ENCODE measurements around the gene BCOR. TPM values are rescaled to one million over a fixed set of nuclear protein-coding genes. Genes with fewer than 3 reads are reported as not detected.
A peak's percentile ranks its signal among the peaks of the same experiment; 100 is the strongest.

The BCOR gene
- total and polyA plus RNA-seq, 2 of the 13 experiments (the other 11 are each of a cell fraction or from before 2014, with no cell fraction given) = 14.3 to 15.2 TPM

DNA sequence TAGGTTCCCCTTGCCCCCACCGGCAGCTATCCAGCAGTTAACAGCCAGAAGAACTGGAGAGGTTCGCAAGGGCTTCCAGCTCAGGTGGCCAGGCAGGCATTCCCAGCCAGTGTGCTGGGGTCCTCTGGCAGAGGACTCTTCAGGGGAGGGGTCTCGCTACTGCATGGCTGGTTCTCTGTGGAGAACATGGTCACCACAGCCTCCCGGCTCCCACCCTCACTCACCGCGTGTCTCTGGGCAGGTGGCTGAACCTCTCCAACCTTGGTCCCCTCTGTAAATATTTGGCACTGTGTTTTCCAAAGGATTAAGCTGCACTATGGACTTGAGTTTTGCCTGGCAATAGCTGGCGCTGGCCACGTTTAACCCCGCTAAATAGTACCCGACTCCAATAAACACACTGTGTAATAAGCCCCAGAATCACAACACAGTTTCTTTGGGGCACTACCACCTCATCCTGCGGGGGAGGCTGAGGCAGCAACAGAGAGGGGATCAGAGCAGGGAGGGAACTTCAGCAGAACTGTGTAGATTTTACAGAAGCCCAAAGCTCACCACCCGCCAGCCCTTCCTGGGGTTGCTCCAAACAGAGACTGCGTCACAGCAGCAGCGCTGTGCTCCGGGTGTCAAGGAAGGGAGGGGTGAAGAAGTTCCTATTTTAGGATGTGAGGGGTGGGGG is 15.2 kb downstream of the BCOR start (continued):
- TF ChIP-seq CREM (IDR thresholded peaks at IDR 0.05) = peak; percentile 25; the same call in 1 of the 2 replicates
- no peak for TF ChIP-seq CREM (CRISPR knock-in tag; IDR thresholded peaks at IDR 0.05)
- 0 out of 2 replicates have a peak, but pooled peaks have one; percentile 24 for TF ChIP-seq ZBTB7A (CRISPR knock-in tag; IDR thresholded peaks at IDR 0.05)
- TF ChIP-seq NONO (IDR thresholded peaks at IDR 0.05) = no peak
- TF ChIP-seq NONO (CRISPR knock-in tag; conservative IDR thresholded peaks at IDR 0.05) = no peak
- TF ChIP-seq FOXM1 (CRISPR knock-in tag; IDR thresholded peaks at IDR 0.05) = no peak
- TF ChIP-seq, protein P1, sequence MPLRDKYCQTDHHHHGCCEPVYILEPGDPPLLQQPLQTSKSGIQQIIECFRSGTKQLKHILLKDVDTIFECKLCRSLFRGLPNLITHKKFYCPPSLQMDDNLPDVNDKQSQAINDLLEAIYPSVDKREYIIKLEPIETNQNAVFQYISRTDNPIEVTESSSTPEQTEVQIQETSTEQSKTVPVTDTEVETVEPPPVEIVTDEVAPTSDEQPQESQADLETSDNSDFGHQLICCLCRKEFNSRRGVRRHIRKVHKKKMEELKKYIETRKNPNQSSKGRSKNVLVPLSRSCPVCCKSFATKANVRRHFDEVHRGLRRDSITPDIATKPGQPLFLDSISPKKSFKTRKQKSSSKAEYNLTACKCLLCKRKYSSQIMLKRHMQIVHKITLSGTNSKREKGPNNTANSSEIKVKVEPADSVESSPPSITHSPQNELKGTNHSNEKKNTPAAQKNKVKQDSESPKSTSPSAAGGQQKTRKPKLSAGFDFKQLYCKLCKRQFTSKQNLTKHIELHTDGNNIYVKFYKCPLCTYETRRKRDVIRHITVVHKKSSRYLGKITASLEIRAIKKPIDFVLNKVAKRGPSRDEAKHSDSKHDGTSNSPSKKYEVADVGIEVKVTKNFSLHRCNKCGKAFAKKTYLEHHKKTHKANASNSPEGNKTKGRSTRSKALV (CRISPR knock-in tag; IDR thresholded peaks at IDR 0.05) = peak; percentile 60; the same call in 1 of the 2 replicates
- TF ChIP-seq, protein P2, sequence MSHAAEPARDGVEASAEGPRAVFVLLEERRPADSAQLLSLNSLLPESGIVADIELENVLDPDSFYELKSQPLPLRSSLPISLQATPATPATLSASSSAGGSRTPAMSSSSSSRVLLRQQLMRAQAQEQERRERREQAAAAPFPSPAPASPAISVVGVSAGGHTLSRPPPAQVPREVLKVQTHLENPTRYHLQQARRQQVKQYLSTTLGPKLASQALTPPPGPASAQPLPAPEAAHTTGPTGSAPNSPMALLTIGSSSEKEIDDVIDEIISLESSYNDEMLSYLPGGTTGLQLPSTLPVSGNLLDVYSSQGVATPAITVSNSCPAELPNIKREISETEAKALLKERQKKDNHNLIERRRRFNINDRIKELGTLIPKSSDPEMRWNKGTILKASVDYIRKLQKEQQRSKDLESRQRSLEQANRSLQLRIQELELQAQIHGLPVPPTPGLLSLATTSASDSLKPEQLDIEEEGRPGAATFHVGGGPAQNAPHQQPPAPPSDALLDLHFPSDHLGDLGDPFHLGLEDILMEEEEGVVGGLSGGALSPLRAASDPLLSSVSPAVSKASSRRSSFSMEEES (CRISPR knock-in tag; IDR thresholded peaks at IDR 0.05) = 0 out of 2 replicates have a peak, but pooled peaks have one; percentile 23

DNA sequence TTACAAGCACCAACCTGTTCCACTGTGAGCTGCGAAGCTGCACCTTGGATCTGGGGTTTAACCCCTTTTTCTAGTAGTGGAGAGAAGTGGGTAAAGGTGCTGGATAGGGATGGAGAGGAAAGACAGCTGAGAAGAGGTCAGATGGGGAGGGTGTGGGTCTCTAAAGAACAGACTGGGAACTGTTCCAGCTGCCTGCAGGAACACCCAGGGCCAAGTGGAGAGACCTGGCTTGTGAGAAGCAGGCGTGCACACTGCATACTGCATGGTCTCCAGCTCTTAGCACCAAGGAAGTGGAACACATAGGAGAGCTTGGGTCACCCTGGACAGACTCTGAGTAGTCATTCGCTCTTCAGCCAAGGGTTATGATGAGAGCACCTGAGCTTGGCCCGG is 16.1 kb downstream of the BCOR start:
- H3K4me3 ChIP-seq (replicated peaks in 1 of 3; ENCODE audit: insufficient read depth in 1 of 3, low read depth in 2 of 3, low read length in 3 of 3) = no peak overlapping the region
- ChIA-PET POLR2A (interaction anchor here (0.8 to 2.7 kb wide), 9 partner anchors 12 to 75 kb away, joined by 3 to 13 read pairs (median 6); partner anchors contain the start of gene BCOR), CTCF (ENCODE audit: low intra/inter-chr PET ratio, low total read pairs) (no interaction called here)
- H3K9ac ChIP-seq (ENCODE audit: insufficient read depth, low read depth, low read length) = no peak overlapping the region
- intact Hi-C loops (cut with micrococcal nuclease; ENCODE audit: unreplicated experiment) = loop anchor here (5.0 kb wide), 2 partner anchors 76 to 91 kb away; no protein-coding TSS in a partner anchor
- peaks cover 0 to 6% of the 10 kb centered on the region in 2 experiments; a peak in 2 of 5 replicates for H3K36me3 ChIP-seq (replicated peaks in 1 of 2; ENCODE audit: control insufficient read depth in 1 of 2, insufficient read depth in 2 of 2, low read length in 2 of 2)
- H3K27me3 ChIP-seq (ENCODE audit: control insufficient read depth in 1 of 2, insufficient read depth in 2 of 2, low read length in 2 of 2) = no peaks in the 10 kb centered on the region
- no peak overlapping the region for H3K4me2 ChIP-seq (ENCODE audit: low read depth, low read length)
- peaks cover 57% of the 10 kb centered on the region for H3K4me1 ChIP-seq (ENCODE audit: insufficient read depth, low read length)
- peaks cover 21% of the 10 kb centered on the region for H4K20me1 ChIP-seq (ENCODE audit: insufficient read depth, low read length)
- in situ Hi-C loops (cut with HindIII; ENCODE audit: extremely low pct_ligation_motif_present, low pct_unique_long_range_greater_than_20kb) = loop anchor here (10.0 kb wide), 1 partner anchor 183 kb away; no protein-coding TSS in a partner anchor
- peak overlapping the region; percentile 76 for H3K27ac ChIP-seq (ENCODE audit: extremely low read length, insufficient read depth, low read length)
- no peak overlapping the region for H2AFZ ChIP-seq (ENCODE audit: low read length)
- DNase-seq (ENCODE audit: low spot score) = no peak
- 90% methylated on average over 2 of the region's 4 CpGs for WGBS (ENCODE audit: low lambda C conversion rate)
- no peak for ATAC-seq
- H3K9me3 ChIP-seq (ENCODE audit: low read length) = no peaks in the 10 kb centered on the region
- BruUV-seq (replicated peaks) = no TSS peak
- H3K79me2 ChIP-seq (ENCODE audit: insufficient read depth, low read length) = peaks cover 66% of the 10 kb centered on the region
- FAIRE-seq = peak; percentile 28
- TF ChIP-seq ZNF614 (CRISPR knock-in tag; IDR thresholded peaks at IDR 0.05; ENCODE audit: borderline replicate concordance) (no peak), U2AF2 (IDR thresholded peaks at IDR 0.05; ENCODE audit: low read depth, low read length) (no peak), ZNF549 (CRISPR knock-in tag; IDR thresholded peaks at IDR 0.05) (no peak), ZNF879 (CRISPR knock-in tag; IDR thresholded peaks at IDR 0.05) (no peak), AGO2 (optimal IDR thresholded peaks at IDR 0.05; ENCODE audit: low read depth, low read length) (no peak), ZNF264 (CRISPR knock-in tag; IDR thresholded peaks at IDR 0.05) (no peak)
- TF ChIP-seq, protein P3, sequence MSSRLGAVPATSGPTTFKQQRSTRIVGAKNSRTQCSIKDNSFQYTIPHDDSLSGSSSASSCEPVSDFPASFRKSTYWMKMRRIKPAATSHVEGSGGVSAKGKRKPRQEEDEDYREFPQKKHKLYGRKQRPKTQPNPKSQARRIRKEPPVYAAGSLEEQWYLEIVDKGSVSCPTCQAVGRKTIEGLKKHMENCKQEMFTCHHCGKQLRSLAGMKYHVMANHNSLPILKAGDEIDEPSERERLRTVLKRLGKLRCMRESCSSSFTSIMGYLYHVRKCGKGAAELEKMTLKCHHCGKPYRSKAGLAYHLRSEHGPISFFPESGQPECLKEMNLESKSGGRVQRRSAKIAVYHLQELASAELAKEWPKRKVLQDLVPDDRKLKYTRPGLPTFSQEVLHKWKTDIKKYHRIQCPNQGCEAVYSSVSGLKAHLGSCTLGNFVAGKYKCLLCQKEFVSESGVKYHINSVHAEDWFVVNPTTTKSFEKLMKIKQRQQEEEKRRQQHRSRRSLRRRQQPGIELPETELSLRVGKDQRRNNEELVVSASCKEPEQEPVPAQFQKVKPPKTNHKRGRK (CRISPR knock-in tag; IDR thresholded peaks at IDR 0.05) = no peak
- TF ChIP-seq, protein P4, sequence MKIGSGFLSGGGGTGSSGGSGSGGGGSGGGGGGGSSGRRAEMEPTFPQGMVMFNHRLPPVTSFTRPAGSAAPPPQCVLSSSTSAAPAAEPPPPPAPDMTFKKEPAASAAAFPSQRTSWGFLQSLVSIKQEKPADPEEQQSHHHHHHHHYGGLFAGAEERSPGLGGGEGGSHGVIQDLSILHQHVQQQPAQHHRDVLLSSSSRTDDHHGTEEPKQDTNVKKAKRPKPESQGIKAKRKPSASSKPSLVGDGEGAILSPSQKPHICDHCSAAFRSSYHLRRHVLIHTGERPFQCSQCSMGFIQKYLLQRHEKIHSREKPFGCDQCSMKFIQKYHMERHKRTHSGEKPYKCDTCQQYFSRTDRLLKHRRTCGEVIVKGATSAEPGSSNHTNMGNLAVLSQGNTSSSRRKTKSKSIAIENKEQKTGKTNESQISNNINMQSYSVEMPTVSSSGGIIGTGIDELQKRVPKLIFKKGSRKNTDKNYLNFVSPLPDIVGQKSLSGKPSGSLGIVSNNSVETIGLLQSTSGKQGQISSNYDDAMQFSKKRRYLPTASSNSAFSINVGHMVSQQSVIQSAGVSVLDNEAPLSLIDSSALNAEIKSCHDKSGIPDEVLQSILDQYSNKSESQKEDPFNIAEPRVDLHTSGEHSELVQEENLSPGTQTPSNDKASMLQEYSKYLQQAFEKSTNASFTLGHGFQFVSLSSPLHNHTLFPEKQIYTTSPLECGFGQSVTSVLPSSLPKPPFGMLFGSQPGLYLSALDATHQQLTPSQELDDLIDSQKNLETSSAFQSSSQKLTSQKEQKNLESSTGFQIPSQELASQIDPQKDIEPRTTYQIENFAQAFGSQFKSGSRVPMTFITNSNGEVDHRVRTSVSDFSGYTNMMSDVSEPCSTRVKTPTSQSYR (CRISPR knock-in tag; IDR thresholded peaks at IDR 0.05; ENCODE audit: borderline replicate concordance) = no peak
